Liver (tissue), 9 donors: ENCODE measurements around the gene IL3. TPM values are rescaled to one million over a fixed set of nuclear protein-coding genes. Genes with fewer than 3 reads are reported as not detected.

ENCODE experiments used
- DNase-seq: peaks from one replicate; pipeline ENCODE4 v3.0.0-alpha.2; 2017; ENCODE audit warnings: low spot score
- H3K27ac ChIP-seq, 2 donors: one replicate each; pipeline ENCODE4 v1.7.0; 2013; ENCODE audit warnings: inconsistent platforms in 2 of 2, low read length in 2 of 2, control low read depth in 1 of 2, low read depth in 1 of 2, mild to moderate bottlenecking in 1 of 2
- H3K27me3 ChIP-seq, 4 donors: one replicate each; pipeline versions ENCODE4 v1.6.1 to v1.7.0; 2013; ENCODE audit warnings: low read length in 3 of 4, inconsistent platforms in 1 of 4, mild to moderate bottlenecking in 1 of 4, moderate library complexity in 1 of 4; ENCODE audit not compliant: control insufficient read depth in 4 of 4, insufficient read depth in 4 of 4
- H3K36me3 ChIP-seq, 4 donors: one replicate each; pipeline versions ENCODE4 v1.6.1 to v1.7.0; 2013; ENCODE audit warnings: low read length in 3 of 4, mild to moderate bottlenecking in 3 of 4, low read depth in 1 of 4, moderate library complexity in 1 of 4; ENCODE audit not compliant: control insufficient read depth in 4 of 4, insufficient read depth in 3 of 4
- H3K4me1 ChIP-seq, 4 donors: one replicate each; pipeline versions ENCODE4 v1.6.1 to v1.7.0; 2013; ENCODE audit warnings: low read length in 3 of 4, mild to moderate bottlenecking in 3 of 4, moderate library complexity in 1 of 4; ENCODE audit not compliant: control insufficient read depth in 4 of 4, insufficient read depth in 4 of 4
- H3K4me3 ChIP-seq, 3 donors: one replicate each; pipeline versions ENCODE4 v1.6.1 to v1.7.0; 2013; ENCODE audit warnings: low read length in 3 of 3, control low read depth in 1 of 3, low read depth in 1 of 3, mild to moderate bottlenecking in 1 of 3
- H3K9ac ChIP-seq, 2 donors: one replicate each; pipeline ENCODE4 v1.7.0; 2013; ENCODE audit warnings: low read length in 2 of 2, mild to moderate bottlenecking in 2 of 2, moderate library complexity in 2 of 2, control low read depth in 1 of 2, low read depth in 1 of 2
- H3K9me3 ChIP-seq, 4 donors: one replicate each; pipeline versions ENCODE4 v1.6.1 to v1.7.0; 2013; ENCODE audit warnings: low read length in 3 of 4; ENCODE audit not compliant: control insufficient read depth in 4 of 4
- CTCF ChIP-seq: fragments of 150-350 bp; IDR thresholded peaks from 2 replicates; pipeline ENCODE4 v1.5.1; 2017; ENCODE audit warnings: improper control_type of control experiment, low read depth, low read length; ENCODE audit not compliant: missing input control
- EGR1 ChIP-seq, 2 donors: IDR thresholded peaks; 2 replicates each; pipeline ENCODE4 v1.6.1; 2016 to 2018; ENCODE audit warnings: antibody characterized with exemption in 2 of 2, low read depth in 2 of 2
- FOXA1 ChIP-seq: IDR thresholded peaks from 2 replicates; pipeline ENCODE4 v1.6.1; 2016; ENCODE audit warnings: antibody characterized with exemption
- FOXA2 ChIP-seq: IDR thresholded peaks from 2 replicates; pipeline ENCODE4 v1.6.1; 2016; ENCODE audit warnings: antibody characterized with exemption
- GABPA ChIP-seq, 2 donors: IDR thresholded peaks in 1 of 2; conservative IDR thresholded peaks in 1 of 2; 2 replicates each; pipeline ENCODE4 v1.6.1; 2016; ENCODE audit warnings: antibody characterized with exemption in 2 of 2, mild to moderate bottlenecking in 1 of 2, moderate library complexity in 1 of 2
- HNF4A ChIP-seq, 2 donors: conservative IDR thresholded peaks; 2 replicates each; pipeline ENCODE4 v1.6.1; 2016; ENCODE audit warnings: antibody characterized with exemption in 2 of 2, mild to moderate bottlenecking in 2 of 2
- HNF4G ChIP-seq: IDR thresholded peaks from 2 replicates; pipeline ENCODE4 v1.6.1; 2016; ENCODE audit warnings: antibody characterized with exemption
- JUND ChIP-seq, 2 donors: IDR thresholded peaks; 2 replicates each; pipeline ENCODE4 v1.6.1; 2016; ENCODE audit warnings: antibody characterized with exemption in 2 of 2
- MAX ChIP-seq: IDR thresholded peaks from 2 replicates; pipeline ENCODE4 v1.6.1; 2016; ENCODE audit warnings: antibody characterized with exemption
- NR2F2 ChIP-seq: IDR thresholded peaks from 2 replicates; pipeline ENCODE4 v1.6.1; 2016; ENCODE audit warnings: antibody characterized with exemption
- RAD21 ChIP-seq, 2 donors: IDR thresholded peaks; 2 replicates each; pipeline ENCODE4 v1.6.1; 2016; ENCODE audit warnings: antibody characterized with exemption in 2 of 2, mild to moderate bottlenecking in 2 of 2
- REST ChIP-seq: IDR thresholded peaks from 2 replicates; pipeline ENCODE4 v1.6.1; 2016; ENCODE audit warnings: antibody characterized with exemption, mild to moderate bottlenecking
- RXRA ChIP-seq, 2 donors: IDR thresholded peaks; 2 replicates each; pipeline ENCODE4 v1.6.1; 2017 to 2018; ENCODE audit warnings: antibody characterized with exemption in 2 of 2, mild to moderate bottlenecking in 1 of 2
- SP1 ChIP-seq: IDR thresholded peaks from 2 replicates; pipeline ENCODE4 v1.6.1; 2018; ENCODE audit warnings: antibody characterized with exemption, mild to moderate bottlenecking
- TAF1 ChIP-seq: conservative IDR thresholded peaks from 2 replicates; pipeline ENCODE4 v1.6.1; 2016; ENCODE audit warnings: antibody characterized with exemption, mild to moderate bottlenecking
- YY1 ChIP-seq: IDR thresholded peaks from 2 replicates; pipeline ENCODE4 v1.6.1; 2016; ENCODE audit warnings: antibody characterized with exemption, mild to moderate bottlenecking
- ZBTB33 ChIP-seq: IDR thresholded peaks from 2 replicates; pipeline ENCODE4 v1.6.1; 2016; ENCODE audit warnings: antibody characterized with exemption
- WGBS: extraction: QIAGEN DNeasy Blood & Tissue Kit; methylation state at CpG from one replicate; pipeline ENCODE4 v1.1.7; 2013; 5-methylcytosine and 5-hydroxymethylcytosine counted together
- polyA plus RNA-seq, 2 donors: library from polyadenylated mRNA; stranded (reverse) in 1 of 2; unstranded in 1 of 2; fragments of 200-250 nt in 1 of 2; fragments of >200 nt in 1 of 2; fragmentation: Nextera tagmentation in 1 of 2; extraction: Ambion mirVana in 1 of 2; gene quantifications; one replicate each; pipeline versions ENCODE4 v1.2.1 to v1.2.3, GENCODE V29; 2013 to 2015
- total RNA-seq, 2 donors: library from RNA; depleted of rRNA; stranded (reverse); fragments of >200 nt; gene quantifications; one replicate each; pipeline ENCODE4 v1.2.3, GENCODE V29; 2014
- TF ChIP-seq, protein P1 (sequence below): IDR thresholded peaks from 2 replicates; pipeline ENCODE4 v1.6.1; 2016; ENCODE audit warnings: antibody characterized with exemption
- donor health status: healthy.
- donor health status: healthy.
- donor health status: healthy.
- donor health status: healthy.
- donor health status: healthy.

IL3 gene
- total RNA-seq, result not detected
- polyA plus RNA-seq, result not detected

GRCh38 chr5:132060501-132061161 lies at the start of gene IL3:
TSS of gene IL3 (plus strand) at chr5:132060655. CDS start at chr5:132060707, 52 bp downstream.
- Histone ChIP-seq H3K9ac (no peak within 1 kb of the TSS), H3K9me3 (no peaks in the 10 kb centered on the region), H3K27me3 (no peaks in the 10 kb centered on the region), H3K4me3 (no peak within 1 kb of the TSS), H3K4me1 (no peaks in the 10 kb centered on the region), H3K36me3 (no peaks in the 10 kb centered on the region), H3K27ac (no peak within 1 kb of the TSS)
- DNase-seq, result no peak
- 90% methylated on average over 16 of the region's 16 CpGs for WGBS
- TF ChIP-seq JUND (IDR thresholded peaks at IDR 0.05), result no peak
- no peak for TF ChIP-seq TAF1
- TF ChIP-seq YY1, result no peak
- no peak for TF ChIP-seq FOXA2
- no peak for TF ChIP-seq RXRA (IDR thresholded peaks at IDR 0.05)
- no peak for TF ChIP-seq NR2F2
- TF ChIP-seq, protein P1, sequence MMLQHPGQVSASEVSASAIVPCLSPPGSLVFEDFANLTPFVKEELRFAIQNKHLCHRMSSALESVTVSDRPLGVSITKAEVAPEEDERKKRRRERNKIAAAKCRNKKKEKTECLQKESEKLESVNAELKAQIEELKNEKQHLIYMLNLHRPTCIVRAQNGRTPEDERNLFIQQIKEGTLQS, result no peak
- no peak for TF ChIP-seq CTCF
- no peak for TF ChIP-seq REST
- no peak for TF ChIP-seq MAX
- TF ChIP-seq RAD21 (IDR thresholded peaks at IDR 0.05), result no peak
- TF ChIP-seq HNF4A (conservative IDR thresholded peaks at IDR 0.05), result no peak
- TF ChIP-seq SP1, result no peak
- no peak for TF ChIP-seq EGR1 (IDR thresholded peaks at IDR 0.05; ENCODE audit: low read depth in 2 of 2)
- no peak for TF ChIP-seq HNF4G
- TF ChIP-seq ZBTB33, result no peak
- TF ChIP-seq GABPA (IDR thresholded peaks at IDR 0.05 in 1 of 2, conservative IDR thresholded peaks at IDR 0.05 in 1 of 2), result no peak
- no peak for TF ChIP-seq FOXA1
